Fibroblast of skin of right quadriceps (primary cell): ENCODE data around the gene RBL1.
A peak's percentile ranks its signal among the peaks of the same experiment; 100 is the strongest.
"Not testable (repeated sequence)": the region's sequence is repeated elsewhere in the genome, so short reads cannot be mapped to it uniquely, and the experiment has no call there.

Experiments used
- DNase-seq: peaks from one replicate; pipeline ENCODE4 v3.0.0-alpha.2; 2013

Gene RBL1

GRCh38 chr20:37072293-37073196, 23.3 kb downstream of the RBL1 start:
- DNase-seq = no peak

DNA sequence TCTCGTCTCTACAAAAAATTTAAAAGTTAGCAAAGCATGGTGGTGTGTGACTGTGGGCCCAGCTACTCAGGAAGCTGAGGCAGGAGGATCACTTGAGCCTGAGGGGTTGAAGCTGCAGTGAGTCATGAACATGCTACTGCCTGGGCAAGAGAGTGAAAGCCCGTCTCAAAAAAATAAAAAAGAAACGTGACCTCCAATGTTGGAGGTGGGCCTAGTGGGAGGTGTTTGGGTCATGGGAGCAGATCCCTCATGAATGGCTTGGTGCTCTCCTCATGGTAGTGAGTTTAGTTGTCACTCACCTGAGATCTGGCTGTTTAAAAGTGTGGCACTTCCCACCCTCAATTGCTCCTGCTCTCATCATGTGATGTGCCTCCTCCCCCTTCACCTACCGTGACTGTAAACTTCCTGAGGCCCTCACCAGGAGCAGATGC, 24.3 kb downstream of the RBL1 start:
- DNase-seq = peak; percentile 13

DNA sequence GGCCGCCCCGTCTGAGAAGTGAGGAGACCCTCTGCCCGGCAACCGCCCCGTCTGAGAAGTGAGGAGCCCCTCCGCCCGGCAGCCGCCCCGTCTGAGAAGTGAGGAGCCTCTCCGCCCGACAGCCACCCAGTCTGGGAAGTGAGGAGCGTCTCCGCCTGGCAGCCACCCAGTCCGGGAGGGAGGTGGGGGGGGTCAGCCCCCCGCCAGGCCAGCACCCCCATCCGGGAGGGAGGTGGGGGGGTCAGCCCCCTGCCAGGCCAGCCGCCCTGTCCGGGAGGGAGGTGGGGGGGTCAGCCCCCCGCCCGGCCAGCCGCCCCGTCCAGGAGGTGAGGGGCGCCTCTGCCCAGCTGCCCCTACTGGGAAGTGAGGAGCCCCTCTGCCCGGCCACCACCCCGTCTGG, 26.2 kb downstream of the RBL1 start:
- not testable (repeated sequence) for DNase-seq

DNA sequence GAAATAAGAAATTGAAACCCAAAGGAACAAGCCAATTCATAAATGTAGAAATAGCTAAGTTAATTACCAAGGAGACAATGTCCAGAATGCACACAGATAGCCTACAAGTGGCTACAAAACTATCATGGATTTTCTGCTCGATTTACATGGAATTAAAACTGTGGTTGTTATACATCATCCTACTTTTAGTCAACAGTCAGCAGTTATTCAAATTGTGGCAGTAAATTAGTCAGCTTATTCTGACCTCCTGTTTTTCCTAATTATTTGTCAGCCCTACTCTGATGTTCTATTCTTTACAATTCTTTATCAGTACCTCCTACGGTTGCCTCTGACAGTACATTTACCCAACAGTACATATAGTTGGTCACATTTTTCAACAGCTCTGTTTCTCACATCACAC, 29.6 kb downstream of the RBL1 start:
- no peak for DNase-seq

DNA sequence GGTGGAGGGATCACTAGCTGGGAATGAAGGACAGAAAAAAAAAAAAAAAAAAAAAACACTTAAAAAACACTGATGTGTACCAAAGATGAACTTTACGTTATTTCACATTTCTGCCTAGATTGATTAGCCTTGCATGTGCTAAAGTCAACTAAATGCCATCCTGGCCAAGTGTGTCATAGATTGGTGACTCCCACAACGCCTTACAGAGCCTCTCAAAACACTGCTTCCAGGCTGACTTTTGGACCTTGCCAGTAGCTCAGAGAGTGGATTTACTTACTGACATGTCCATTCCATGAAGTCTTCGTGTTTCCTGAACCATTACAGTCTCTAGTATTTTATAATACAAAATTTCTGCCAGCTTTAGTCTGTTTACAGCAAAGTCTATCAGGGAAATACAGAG, 40.5 kb downstream of the RBL1 start:
- DNase-seq = no peak

DNA sequence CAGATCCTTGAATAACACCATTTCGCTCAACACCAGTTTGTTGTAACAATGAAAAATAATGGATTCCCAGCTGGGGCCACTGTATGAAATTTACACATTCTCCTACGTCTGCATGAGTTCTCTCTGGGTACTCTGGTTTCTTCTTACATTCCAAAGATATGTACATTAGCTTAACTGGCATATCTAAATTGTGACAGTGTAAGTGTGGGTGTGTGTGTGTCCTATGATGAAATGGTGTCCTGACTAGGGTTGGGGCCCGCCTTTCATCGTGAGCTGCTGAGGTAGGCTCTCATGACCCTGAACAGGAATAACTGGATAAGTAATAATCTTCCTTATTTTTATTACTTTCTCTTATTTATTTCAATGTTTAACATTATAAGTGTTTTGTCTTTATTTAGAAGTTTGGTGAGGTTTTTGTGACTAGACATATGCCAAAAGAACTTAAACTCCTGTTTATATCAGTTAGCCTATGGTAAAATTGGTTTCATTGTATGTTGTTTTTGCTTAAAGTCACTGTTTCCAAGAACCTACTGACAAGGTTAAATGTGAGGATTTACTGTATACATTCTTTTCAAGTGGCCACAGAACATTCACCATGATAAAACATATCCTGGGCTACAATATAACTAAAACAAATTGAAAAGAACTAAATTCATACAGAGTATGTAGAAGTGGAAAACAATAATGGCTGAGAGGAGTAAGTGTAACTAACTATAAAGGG, 42.4 kb downstream of the RBL1 start:
- no peak for DNase-seq

DNA sequence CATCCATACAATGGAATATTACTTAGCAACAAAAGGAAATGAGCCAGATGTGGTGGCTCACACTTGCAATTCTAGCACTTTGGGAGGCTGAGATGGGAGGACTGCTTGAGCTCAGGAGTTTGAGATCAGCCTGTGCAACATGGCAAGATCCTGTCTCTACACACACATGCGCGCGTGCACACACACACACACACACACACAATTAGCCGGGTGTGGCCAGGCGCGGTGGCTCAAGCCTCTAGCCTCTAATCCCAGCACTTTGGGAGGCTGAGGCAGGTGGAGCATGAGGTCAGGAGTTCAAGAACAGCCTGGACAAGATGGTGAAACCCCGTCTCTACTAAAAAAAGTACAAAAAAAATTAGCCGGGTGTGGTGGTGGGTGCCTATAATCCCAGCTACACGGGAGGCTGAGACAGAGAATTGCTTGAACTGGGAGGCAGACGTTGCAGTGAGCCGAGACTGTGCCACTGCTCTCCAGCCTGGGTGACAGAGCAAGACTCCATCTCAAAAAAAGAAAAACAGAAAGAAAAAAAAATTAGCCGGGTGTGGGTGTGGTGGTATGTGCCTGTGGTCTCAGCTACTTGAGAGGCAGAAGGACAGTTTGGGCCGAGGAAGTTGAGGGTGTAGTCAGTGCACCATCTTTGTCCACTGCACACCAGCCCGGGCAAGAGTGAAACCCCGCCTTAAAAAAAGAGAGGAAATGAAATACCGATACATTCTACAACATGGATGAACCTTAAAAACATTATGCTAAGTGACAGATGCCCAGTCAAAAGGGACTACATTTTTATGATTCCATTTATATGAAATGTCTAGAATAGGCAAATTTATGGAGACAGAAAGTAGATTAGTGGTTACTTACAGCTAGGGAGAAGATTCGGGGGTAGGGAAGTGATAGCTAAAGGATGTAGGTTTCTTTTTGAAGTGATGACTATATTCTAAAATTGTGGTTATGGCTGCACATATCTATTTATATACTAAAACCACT, 52.5 kb downstream of the RBL1 start:
- peak; percentile 12 for DNase-seq

DNA sequence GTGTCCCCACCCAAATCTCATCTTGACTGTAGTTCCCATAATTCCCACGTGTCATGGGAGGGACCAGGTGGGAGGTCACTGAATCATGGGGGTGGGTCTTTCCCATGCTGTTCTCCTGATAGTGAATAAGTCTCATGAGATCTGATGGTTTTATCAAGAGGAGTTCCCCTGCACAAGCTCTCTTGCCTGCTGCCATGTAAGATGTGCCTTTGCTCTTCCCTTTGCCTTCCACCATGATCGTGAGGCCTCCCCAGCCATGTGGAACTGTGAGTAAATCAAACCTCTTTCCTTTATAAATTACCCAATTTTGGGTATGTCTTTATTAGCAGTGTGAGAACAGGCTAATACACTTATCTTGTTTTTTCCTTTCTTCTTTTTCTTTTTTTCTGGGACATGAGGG, 56.4 kb downstream of the RBL1 start:
- DNase-seq = not testable (repeated sequence)

- DNase-seq = no peak
Observed at GRCh38 chr20:37032077-37032476, 63.7 kb downstream of the RBL1 start.

DNA sequence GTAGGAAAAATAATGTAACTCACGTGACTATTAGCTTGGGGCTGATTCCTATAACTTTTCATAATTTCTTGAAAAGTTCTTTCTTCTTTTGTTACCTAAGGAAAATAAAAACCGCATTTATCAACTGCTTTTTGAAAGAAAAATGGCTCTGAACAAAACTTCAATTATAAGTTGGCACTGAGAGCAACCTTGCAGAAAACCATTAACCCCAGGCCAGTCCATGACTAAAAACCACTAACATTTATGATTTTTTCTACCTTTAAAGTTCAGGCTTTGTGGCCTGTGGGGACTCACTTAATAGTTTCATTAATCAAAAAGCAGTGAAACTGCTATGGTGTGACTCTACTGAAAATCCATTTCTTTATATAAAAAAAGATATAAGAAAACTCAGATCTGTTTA, 75.2 kb downstream of the RBL1 start:
- DNase-seq = no peak

- DNase-seq = not testable (repeated sequence)
Observed at GRCh38 chr20:37012631-37013030, 83.2 kb downstream of the RBL1 start.

DNA sequence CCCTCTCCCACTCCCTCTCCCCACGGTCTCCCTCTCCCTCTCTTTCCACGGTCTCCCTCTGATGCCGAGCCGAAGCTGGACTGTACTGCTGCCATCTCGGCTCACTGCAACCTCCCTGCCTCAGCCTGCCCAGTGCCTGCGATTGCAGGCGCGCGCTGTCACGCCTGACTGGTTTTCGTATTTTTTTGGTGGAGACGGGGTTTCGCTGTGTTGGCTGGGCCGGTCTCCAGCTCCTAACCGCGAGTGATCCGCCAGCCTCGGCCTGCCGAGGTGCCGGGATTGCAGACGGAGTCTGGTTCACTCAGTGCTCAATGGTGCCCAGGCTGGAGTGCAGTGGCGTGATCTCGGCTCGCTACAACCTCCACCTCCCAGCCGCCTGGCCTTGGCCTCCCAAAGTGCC, 83.9 kb downstream of the RBL1 start:
- not testable (repeated sequence) for DNase-seq

DNA sequence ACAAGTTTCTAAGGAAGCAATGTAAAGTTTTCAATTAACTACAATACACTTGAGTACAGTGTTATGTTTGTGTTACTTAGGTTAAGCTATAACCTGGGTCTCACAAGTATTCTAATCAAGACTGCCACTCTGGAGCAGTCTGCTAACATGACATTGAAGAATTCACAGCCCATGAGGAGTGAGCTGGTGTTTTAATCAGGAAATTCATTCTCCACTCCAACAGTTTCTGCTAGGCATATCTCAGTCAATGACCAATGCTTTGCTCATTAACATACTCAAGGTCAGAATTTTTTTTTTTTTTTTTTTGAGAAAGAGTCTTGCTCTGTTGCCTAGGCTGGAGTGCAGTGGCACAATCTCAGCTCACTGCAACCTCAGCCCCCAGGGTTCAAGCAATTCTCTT, 84.7 kb downstream of the RBL1 start:
- DNase-seq = no peak

- peak; percentile 5 for DNase-seq
Observed at GRCh38 chr20:37007898-37008649, 87.7 kb downstream of the RBL1 start.

- not testable (repeated sequence) for DNase-seq
Observed at GRCh38 chr20:37005062-37005942, 90.5 kb downstream of the RBL1 start.

DNA sequence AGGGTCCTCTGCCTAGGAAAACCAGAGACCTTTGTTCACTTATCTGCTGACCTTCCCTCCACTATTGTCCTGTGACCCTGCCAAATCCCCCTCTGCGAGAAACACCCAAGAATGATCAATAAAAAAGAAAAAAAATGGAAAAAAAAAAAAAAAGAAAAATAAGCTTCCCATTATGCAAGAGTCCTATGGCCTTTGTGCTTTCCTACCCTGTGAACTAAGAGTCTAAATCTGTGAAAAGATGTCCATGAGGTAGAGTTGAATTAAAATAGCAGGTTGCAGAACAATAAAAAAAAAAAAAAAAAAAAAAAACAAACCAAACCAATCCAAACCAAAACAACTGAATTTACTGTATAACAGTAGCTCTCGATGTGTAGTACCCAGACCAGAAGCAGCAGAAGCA, 94.2 kb downstream of the RBL1 start:
- not testable (repeated sequence) for DNase-seq

DNA sequence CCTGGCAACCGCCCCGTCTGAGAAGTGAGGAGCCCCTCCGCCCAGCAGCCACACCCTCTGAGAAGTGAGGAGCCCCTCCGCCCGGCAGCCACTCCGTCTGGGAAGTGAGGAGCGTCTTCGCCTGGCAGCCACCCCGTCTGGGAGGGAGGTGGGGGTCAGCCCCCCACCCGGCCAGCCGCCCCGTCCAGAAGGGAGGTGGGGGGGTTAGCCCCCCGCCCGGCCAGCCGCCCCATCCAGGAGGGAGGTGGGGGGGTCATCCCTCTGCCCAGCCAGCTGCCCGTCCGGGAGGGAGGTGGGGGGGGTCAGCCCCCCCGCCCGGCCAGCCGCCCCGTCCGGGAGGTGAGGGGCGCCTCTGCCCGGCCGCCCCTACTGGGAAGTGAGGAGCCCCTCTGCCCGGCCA, 95.6 kb downstream of the RBL1 start:
- DNase-seq = not testable (repeated sequence)

GRCh38 chr20:36998652-36999051, 97.1 kb downstream of the RBL1 start:
- DNase-seq = no peak

DNA sequence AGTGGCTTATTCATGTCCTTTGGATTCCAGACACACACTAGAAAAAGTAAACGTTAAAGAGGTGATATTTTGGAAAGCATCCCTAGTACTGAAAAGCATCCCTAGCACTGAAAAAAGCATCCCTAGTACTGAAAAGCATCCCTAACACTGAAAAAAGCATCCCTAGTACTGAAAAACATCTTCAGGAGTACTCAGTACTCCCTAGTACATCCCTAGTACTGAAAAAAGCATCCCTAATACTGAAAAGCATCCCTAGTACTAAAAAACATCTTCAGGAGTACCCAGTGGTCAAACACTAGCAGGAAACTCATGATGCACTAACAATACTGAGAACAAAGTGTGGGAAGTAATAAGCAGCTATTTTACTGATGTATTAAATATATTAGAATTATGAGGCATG, 98.7 kb downstream of the RBL1 start:
- no peak for DNase-seq

- not testable (repeated sequence) for DNase-seq
Observed at GRCh38 chr20:36994221-36994620, 101.6 kb downstream of the RBL1 start.

DNA sequence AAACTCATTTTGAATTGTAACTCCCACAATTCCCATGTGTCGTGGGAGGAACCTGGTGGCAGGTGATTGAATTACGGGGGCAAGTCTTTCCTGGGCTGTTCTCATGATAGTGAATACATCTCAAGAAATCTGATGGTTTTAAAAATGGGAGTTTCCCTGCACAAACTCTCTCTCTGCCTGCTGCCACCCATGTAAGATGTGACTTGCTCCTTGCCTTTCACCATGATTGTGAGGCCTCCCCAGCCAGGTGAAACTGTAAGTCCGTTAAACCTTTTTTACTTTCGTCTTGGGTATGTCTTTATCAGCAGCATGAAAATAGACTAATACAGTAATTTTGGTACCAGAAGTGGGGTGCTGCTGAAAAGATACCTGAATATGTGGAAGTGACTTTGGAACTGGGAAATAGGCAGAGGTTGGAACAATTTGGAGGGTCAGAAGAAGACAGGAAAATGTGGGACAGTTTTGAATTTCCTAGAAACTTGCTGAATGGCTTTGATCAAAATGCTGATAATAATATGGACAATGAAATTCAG, 102.9 kb downstream of the RBL1 start:
- DNase-seq = no peak
